Fibroblast of lung (primary cell): ENCODE measurements around the gene RPS16. TPM values are rescaled to one million over a fixed set of nuclear protein-coding genes. Genes with fewer than 3 reads are reported as not detected.

Experiments used
- DNase-seq, 2 donors: peaks; one replicate each; pipeline versions ENCODE4 v3.0.0 to v3.0.0-alpha.2; 2010; ENCODE audit warnings: low read depth in 2 of 2
- H2AFZ ChIP-seq: 2 replicates; pipeline ENCODE4 v1.5.1; 2012; ENCODE audit warnings: low read length, control low read depth, inconsistent platforms
- H3K27ac ChIP-seq: 2 replicates; pipeline ENCODE4 v1.5.1; 2011; ENCODE audit warnings: low read length, control low read depth; ENCODE audit not compliant: insufficient read depth
- H3K27me3 ChIP-seq: 2 replicates; pipeline ENCODE4 v1.5.1; 2011; ENCODE audit warnings: mild to moderate bottlenecking, low read length; ENCODE audit not compliant: control insufficient read depth, insufficient read depth
- H3K36me3 ChIP-seq: 2 replicates; pipeline ENCODE4 v1.5.1; 2011; ENCODE audit warnings: low read length; ENCODE audit not compliant: control insufficient read depth, insufficient read depth
- H3K4me1 ChIP-seq: 2 replicates; pipeline ENCODE4 v1.5.1; 2011; ENCODE audit warnings: low read length; ENCODE audit not compliant: control insufficient read depth, insufficient read depth; ENCODE audit errors: extremely low read depth
- H3K4me2 ChIP-seq: 2 replicates; pipeline ENCODE4 v1.5.1; 2011; ENCODE audit warnings: low read length, control low read depth; ENCODE audit not compliant: insufficient read depth; ENCODE audit errors: extremely low read depth
- H3K4me3 ChIP-seq, 4 experiments: fragments of 200-600 bp in 1 of 4; sonication (generic) in 1 of 4; replicated peaks in 1 of 4; 2 replicates each; pipeline ENCODE4 v1.5.1; 2011 to 2016; ENCODE audit warnings: low read length in 4 of 4, low read depth in 3 of 4, mild to moderate bottlenecking in 3 of 4, control low read depth in 2 of 4, inconsistent platforms in 1 of 4, mixed read lengths in 1 of 4; ENCODE audit not compliant: insufficient read depth in 1 of 4; ENCODE audit errors: control extremely low read depth in 1 of 4
- H3K79me2 ChIP-seq: 2 replicates; pipeline ENCODE4 v1.5.1; 2012; ENCODE audit warnings: mild to moderate bottlenecking, low read length, inconsistent platforms; ENCODE audit not compliant: control insufficient read depth, insufficient read depth
- H3K9ac ChIP-seq: 2 replicates; pipeline ENCODE4 v1.5.1; 2011; ENCODE audit warnings: mild to moderate bottlenecking, low read length, control low read depth; ENCODE audit not compliant: insufficient read depth
- H3K9me3 ChIP-seq: 2 replicates; pipeline ENCODE4 v1.5.1; 2012; ENCODE audit warnings: low read depth, low read length; ENCODE audit not compliant: control insufficient read depth, insufficient read depth
- H4K20me1 ChIP-seq: 2 replicates; pipeline ENCODE4 v1.5.1; 2011; ENCODE audit warnings: low read length; ENCODE audit not compliant: control insufficient read depth, insufficient read depth; ENCODE audit errors: extremely low read depth
- CTCF ChIP-seq, 2 donors: IDR thresholded peaks in 1 of 2; conservative IDR thresholded peaks in 1 of 2; 1 replicate in 1 of 2; 2 replicates in 1 of 2; pipeline ENCODE4 v1.5.1; 2011 to 2012; ENCODE audit warnings: low read length in 2 of 2, control low read depth in 1 of 2, inconsistent platforms in 1 of 2, low read depth in 1 of 2, mild to moderate bottlenecking in 1 of 2
- EZH2 ChIP-seq: IDR thresholded peaks from 2 replicates; pipeline ENCODE4 v1.5.1; 2012; ENCODE audit warnings: low read length, control low read depth, mild to moderate bottlenecking; ENCODE audit errors: missing control alignments
- polyA plus RNA-seq, 2 donors: library from polyadenylated mRNA; depleted of rRNA in 1 of 2; stranded (reverse) in 1 of 2; unstranded in 1 of 2; fragments of >200 nt; gene quantifications; 2 replicates each; pipeline ENCODE4 v1.2.1, GENCODE V29; 2011 to 2012; ENCODE audit warnings: missing spikeins in 1 of 2
- total RNA-seq: library from RNA; depleted of rRNA; stranded (reverse); fragments of >200 nt; gene quantifications from 2 replicates; pipeline ENCODE4 v1.2.1, GENCODE V29; 2014

The RPS16 gene
- total and polyA plus RNA-seq, 2 donors (not counting 1 experiment from before 2014, with no cell fraction given) = 149 to 1,704 TPM

GRCh38 chr19:39469567-39469966, 33.8 kb upstream of the RPS16 start:
- H3K4me2 ChIP-seq = no peak overlapping the region
- H3K27me3 ChIP-seq = no peaks in the 10 kb centered on the region
- H3K4me1 ChIP-seq = no peaks in the 10 kb centered on the region
- no peak for TF ChIP-seq EZH2
- TF ChIP-seq CTCF (conservative IDR thresholded peaks at IDR 0.05 in 1 of 2, IDR thresholded peaks at IDR 0.05 in 1 of 2; ENCODE audit: low read depth in 1 of 2, low read length in 2 of 2) = no peak
- peaks cover 59% of the 10 kb centered on the region for H3K36me3 ChIP-seq
- DNase-seq = no peak
- H3K4me3 ChIP-seq = no peak overlapping the region
- H3K9me3 ChIP-seq = no peaks in the 10 kb centered on the region
- no peaks in the 10 kb centered on the region for H4K20me1 ChIP-seq
- no peak overlapping the region for H3K9ac ChIP-seq
- no peak overlapping the region for H2AFZ ChIP-seq
- no peaks in the 10 kb centered on the region for H3K79me2 ChIP-seq
- H3K27ac ChIP-seq = no peak overlapping the region

- Histone ChIP-seq H3K9me3 (no peaks in the 10 kb centered on the region), H3K79me2 (no peaks in the 10 kb centered on the region), H3K4me3 (no peak overlapping the region), H3K4me2 (no peak overlapping the region), H4K20me1 (no peaks in the 10 kb centered on the region), H3K36me3 (peaks cover 55% of the 10 kb centered on the region), H3K27me3 (no peaks in the 10 kb centered on the region), H3K4me1 (no peaks in the 10 kb centered on the region), H3K9ac (no peak overlapping the region), H2AFZ (no peak overlapping the region), H3K27ac (no peak overlapping the region)
- no peak for DNase-seq
- TF ChIP-seq EZH2 = no peak
- TF ChIP-seq CTCF (conservative IDR thresholded peaks at IDR 0.05 in 1 of 2, IDR thresholded peaks at IDR 0.05 in 1 of 2; ENCODE audit: low read depth in 1 of 2, low read length in 2 of 2) = no peak
These were observed 33.3 kb upstream of the RPS16 start for GRCh38 chr19:39469036-39469435.

GRCh38 chr19:39467941-39468340, 32.2 kb upstream of the RPS16 start:
- Histone ChIP-seq H3K27me3 (no peaks in the 10 kb centered on the region), H3K4me1 (no peaks in the 10 kb centered on the region), H3K79me2 (no peaks in the 10 kb centered on the region), H3K4me2 (no peak overlapping the region), H2AFZ (no peak overlapping the region), H3K36me3 (peaks cover 48% of the 10 kb centered on the region), H4K20me1 (no peaks in the 10 kb centered on the region), H3K9me3 (no peaks in the 10 kb centered on the region), H3K27ac (no peak overlapping the region), H3K9ac (no peak overlapping the region), H3K4me3 (no peak overlapping the region)
- TF ChIP-seq EZH2 = no peak
- no peak for TF ChIP-seq CTCF (conservative IDR thresholded peaks at IDR 0.05 in 1 of 2, IDR thresholded peaks at IDR 0.05 in 1 of 2; ENCODE audit: low read depth in 1 of 2, low read length in 2 of 2)
- no peak for DNase-seq
